ENCODE results near the gene DCST2.

DNA sequence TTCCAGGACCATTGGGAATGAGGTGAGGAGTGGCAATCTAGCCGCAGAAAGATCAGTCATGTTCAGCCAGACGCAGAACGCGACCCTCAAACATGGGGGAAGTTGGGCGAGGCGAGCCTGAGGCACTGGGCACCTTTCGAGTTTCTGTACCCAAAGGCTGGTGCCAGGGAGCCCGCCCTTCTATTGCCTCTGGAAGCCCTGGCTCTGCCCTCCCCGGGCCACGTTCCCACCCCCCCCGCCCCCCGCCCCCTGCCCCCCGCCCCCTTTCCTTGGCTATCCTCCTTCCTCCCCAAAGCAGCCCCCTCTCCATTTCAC is 33.2 kb downstream of the DCST2 start:
- TF ChIP-seq, protein P1, sequence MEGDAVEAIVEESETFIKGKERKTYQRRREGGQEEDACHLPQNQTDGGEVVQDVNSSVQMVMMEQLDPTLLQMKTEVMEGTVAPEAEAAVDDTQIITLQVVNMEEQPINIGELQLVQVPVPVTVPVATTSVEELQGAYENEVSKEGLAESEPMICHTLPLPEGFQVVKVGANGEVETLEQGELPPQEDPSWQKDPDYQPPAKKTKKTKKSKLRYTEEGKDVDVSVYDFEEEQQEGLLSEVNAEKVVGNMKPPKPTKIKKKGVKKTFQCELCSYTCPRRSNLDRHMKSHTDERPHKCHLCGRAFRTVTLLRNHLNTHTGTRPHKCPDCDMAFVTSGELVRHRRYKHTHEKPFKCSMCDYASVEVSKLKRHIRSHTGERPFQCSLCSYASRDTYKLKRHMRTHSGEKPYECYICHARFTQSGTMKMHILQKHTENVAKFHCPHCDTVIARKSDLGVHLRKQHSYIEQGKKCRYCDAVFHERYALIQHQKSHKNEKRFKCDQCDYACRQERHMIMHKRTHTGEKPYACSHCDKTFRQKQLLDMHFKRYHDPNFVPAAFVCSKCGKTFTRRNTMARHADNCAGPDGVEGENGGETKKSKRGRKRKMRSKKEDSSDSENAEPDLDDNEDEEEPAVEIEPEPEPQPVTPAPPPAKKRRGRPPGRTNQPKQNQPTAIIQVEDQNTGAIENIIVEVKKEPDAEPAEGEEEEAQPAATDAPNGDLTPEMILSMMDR (IDR thresholded peaks at IDR 0.05; ENCODE audit: insufficient read depth, low read length, poor library complexity, severe bottlenecking), result no peak
- no peak for TF ChIP-seq EZH2phosphoT487 (conservative IDR thresholded peaks at IDR 0.05; ENCODE audit: low read length)

Measured in SU-DHL-6 (cell line).